ENCODE measurements around the gene RNF38. TPM values are rescaled to one million over a fixed set of nuclear protein-coding genes. Genes with fewer than 3 reads are reported as not detected.
"Not testable (repeated sequence)": the region's sequence is repeated elsewhere in the genome, so short reads cannot be mapped to it uniquely, and the experiment has no call there.

RNF38 gene
- polyA plus RNA-seq, 4 donors = 6.0 to 22.6 (median 8.1) TPM

- Histone ChIP-seq H3K4me1 (ENCODE audit: control insufficient read depth in 3 of 3, insufficient read depth in 2 of 3, low read depth in 1 of 3, low read length in 2 of 3) (peaks cover 0 to 2% (median 0%) of the 10 kb centered on the region in 3 donors), H3K27me3 (ENCODE audit: control insufficient read depth in 3 of 3, insufficient read depth in 3 of 3, low read length in 3 of 3) (no peaks in the 10 kb centered on the region), H3K4me3 (ENCODE audit: low read depth in 1 of 3, low read length in 3 of 3) (no peak overlapping the region), H3K36me3 (ENCODE audit: control insufficient read depth in 3 of 3, insufficient read depth in 2 of 3, low read depth in 1 of 3, low read length in 3 of 3) (peaks cover 0 to 7% (median 2%) of the 10 kb centered on the region in 3 donors), H3K9me3 (ENCODE audit: control insufficient read depth in 2 of 2, insufficient read depth in 1 of 2, low read depth in 1 of 2, low read length in 1 of 2) (no peaks in the 10 kb centered on the region), H3K27ac (ENCODE audit: low read depth in 1 of 3, low read length in 2 of 3) (no peak overlapping the region)
- WGBS, 3 donors = 72 to 85% (median 80%) methylated on average over 8 of the region's 8 CpGs
- FAIRE-seq = no peak
- DNase-seq = no peak
These were observed 24.4 kb upstream of the RNF38 start for GRCh38 chr9:36424289-36425055.

- no peak for FAIRE-seq
These were observed 23.1 kb upstream of the RNF38 start for GRCh38 chr9:36423206-36423605.

GRCh38 chr9:36416890-36417289, 16.8 kb upstream of the RNF38 start:
- H3K9me3 ChIP-seq (ENCODE audit: control insufficient read depth in 2 of 2, insufficient read depth in 1 of 2, low read depth in 1 of 2, low read length in 1 of 2) = no peaks in the 10 kb centered on the region
- FAIRE-seq (no peak), DNase-seq (no peak)

More at GRCh38 chr9:36423206-36423605, 23.1 kb upstream of the RNF38 start:
- Histone ChIP-seq H3K9me3 (ENCODE audit: control insufficient read depth in 2 of 2, insufficient read depth in 1 of 2, low read depth in 1 of 2, low read length in 1 of 2) (no peaks in the 10 kb centered on the region), H3K36me3 (ENCODE audit: control insufficient read depth in 3 of 3, insufficient read depth in 2 of 3, low read depth in 1 of 3, low read length in 3 of 3) (peaks cover 0 to 3% (median 0%) of the 10 kb centered on the region in 3 donors), H3K4me1 (ENCODE audit: control insufficient read depth in 3 of 3, insufficient read depth in 2 of 3, low read depth in 1 of 3, low read length in 2 of 3) (peaks cover 0 to 4% (median 2%) of the 10 kb centered on the region in 3 donors), H3K27me3 (ENCODE audit: control insufficient read depth in 3 of 3, insufficient read depth in 3 of 3, low read length in 3 of 3) (no peaks in the 10 kb centered on the region), H3K4me3 (ENCODE audit: low read depth in 1 of 3, low read length in 3 of 3) (no peak overlapping the region), H3K27ac (ENCODE audit: low read depth in 1 of 3, low read length in 2 of 3) (no peak overlapping the region)
- WGBS, 3 donors = 82 to 97% (median 95%) methylated on average over 3 of the region's 3 CpGs
- DNase-seq = no peak

GRCh38 chr9:36415822-36416525, 15.9 kb upstream of the RNF38 start:
- H3K9me3 ChIP-seq (ENCODE audit: control insufficient read depth in 2 of 2, insufficient read depth in 1 of 2, low read depth in 1 of 2, low read length in 1 of 2) = no peaks in the 10 kb centered on the region
- no peak overlapping the region for H3K27ac ChIP-seq (ENCODE audit: low read depth in 1 of 3, low read length in 2 of 3)
- H3K4me1 ChIP-seq (ENCODE audit: control insufficient read depth in 3 of 3, insufficient read depth in 2 of 3, low read depth in 1 of 3, low read length in 2 of 3) = peaks cover 0 to 4% (median 2%) of the 10 kb centered on the region in 3 donors
- H3K36me3 ChIP-seq (ENCODE audit: control insufficient read depth in 3 of 3, insufficient read depth in 2 of 3, low read depth in 1 of 3, low read length in 3 of 3) = peaks cover 3 to 16% (median 3%) of the 10 kb centered on the region in 3 donors
- 93 to 95% (median 93%) methylated on average over 10 to 11 of the region's 11 CpGs for WGBS, 3 donors
- H3K4me3 ChIP-seq (ENCODE audit: low read depth in 1 of 3, low read length in 3 of 3) = no peak overlapping the region
- no peaks in the 10 kb centered on the region for H3K27me3 ChIP-seq (ENCODE audit: control insufficient read depth in 3 of 3, insufficient read depth in 3 of 3, low read length in 3 of 3)
- DNase-seq (no peak), FAIRE-seq (no peak)

More at GRCh38 chr9:36416890-36417289, 16.8 kb upstream of the RNF38 start:
- H3K27me3 ChIP-seq (ENCODE audit: control insufficient read depth in 3 of 3, insufficient read depth in 3 of 3, low read length in 3 of 3) = no peaks in the 10 kb centered on the region
- 87 to 92% (median 91%) methylated on average over 9 of the region's 9 CpGs for WGBS, 3 donors
- H3K36me3 ChIP-seq (ENCODE audit: control insufficient read depth in 3 of 3, insufficient read depth in 2 of 3, low read depth in 1 of 3, low read length in 3 of 3) = peaks cover 3 to 16% (median 3%) of the 10 kb centered on the region in 3 donors
- H3K4me3 ChIP-seq (ENCODE audit: low read depth in 1 of 3, low read length in 3 of 3) = no peak overlapping the region
- H3K4me1 ChIP-seq (ENCODE audit: control insufficient read depth in 3 of 3, insufficient read depth in 2 of 3, low read depth in 1 of 3, low read length in 2 of 3) = peaks cover 0 to 4% (median 2%) of the 10 kb centered on the region in 3 donors
- no peak overlapping the region for H3K27ac ChIP-seq (ENCODE audit: low read depth in 1 of 3, low read length in 2 of 3)

- not testable (repeated sequence) for H3K9me3 ChIP-seq (ENCODE audit: control insufficient read depth in 2 of 2, insufficient read depth in 1 of 2, low read depth in 1 of 2, low read length in 1 of 2); H3K36me3 ChIP-seq (ENCODE audit: control insufficient read depth in 3 of 3, insufficient read depth in 2 of 3, low read depth in 1 of 3, low read length in 3 of 3); H3K4me1 ChIP-seq (ENCODE audit: control insufficient read depth in 3 of 3, insufficient read depth in 2 of 3, low read depth in 1 of 3, low read length in 2 of 3); DNase-seq; H3K4me3 ChIP-seq (ENCODE audit: low read depth in 1 of 3, low read length in 3 of 3); H3K27me3 ChIP-seq (ENCODE audit: control insufficient read depth in 3 of 3, insufficient read depth in 3 of 3, low read length in 3 of 3); H3K27ac ChIP-seq (ENCODE audit: low read depth in 1 of 3, low read length in 2 of 3); FAIRE-seq
- WGBS, 3 donors = 89 to 96% (median 95%) methylated on average over 3 of the region's 3 CpGs
These were observed 11.3 kb upstream of the RNF38 start for GRCh38 chr9:36411410-36411809.

- WGBS, 3 donors = 93 to 98% (median 95%) methylated on average over 4 of the region's 4 CpGs
- H3K4me3 ChIP-seq (ENCODE audit: low read depth in 1 of 3, low read length in 3 of 3); DNase-seq; H3K4me1 ChIP-seq (ENCODE audit: control insufficient read depth in 3 of 3, insufficient read depth in 2 of 3, low read depth in 1 of 3, low read length in 2 of 3); H3K36me3 ChIP-seq (ENCODE audit: control insufficient read depth in 3 of 3, insufficient read depth in 2 of 3, low read depth in 1 of 3, low read length in 3 of 3); H3K27me3 ChIP-seq (ENCODE audit: control insufficient read depth in 3 of 3, insufficient read depth in 3 of 3, low read length in 3 of 3); FAIRE-seq; H3K9me3 ChIP-seq (ENCODE audit: control insufficient read depth in 2 of 2, insufficient read depth in 1 of 2, low read depth in 1 of 2, low read length in 1 of 2); H3K27ac ChIP-seq (ENCODE audit: low read depth in 1 of 3, low read length in 2 of 3): not testable (repeated sequence)
These were observed 9.0 kb upstream of the RNF38 start for GRCh38 chr9:36409076-36409475.

GRCh38 chr9:36407122-36407723, 7.2 kb upstream of the RNF38 start:
- DNase-seq (peak; percentile 80 to 83), FAIRE-seq (peak; percentile 10)
- Histone ChIP-seq H3K9me3 (ENCODE audit: control insufficient read depth in 2 of 2, insufficient read depth in 1 of 2, low read depth in 1 of 2, low read length in 1 of 2) (no peaks in the 10 kb centered on the region), H3K27me3 (ENCODE audit: control insufficient read depth in 3 of 3, insufficient read depth in 3 of 3, low read length in 3 of 3) (no peaks in the 10 kb centered on the region), H3K4me3 (ENCODE audit: low read depth in 1 of 3, low read length in 3 of 3) (no peak overlapping the region), H3K4me1 (ENCODE audit: control insufficient read depth in 3 of 3, insufficient read depth in 2 of 3, low read depth in 1 of 3, low read length in 2 of 3) (no peaks in the 10 kb centered on the region), H3K36me3 (ENCODE audit: control insufficient read depth in 3 of 3, insufficient read depth in 2 of 3, low read depth in 1 of 3, low read length in 3 of 3) (no peaks in the 10 kb centered on the region), H3K27ac (ENCODE audit: low read depth in 1 of 3, low read length in 2 of 3) (no peak overlapping the region)
- WGBS, 3 donors = 31 to 42% (median 36%) methylated on average over 4 of the region's 4 CpGs

- no peak for FAIRE-seq
- 81 to 91% (median 86%) methylated on average over 3 of the region's 3 CpGs for WGBS, 3 donors
- H3K4me3 ChIP-seq (ENCODE audit: low read depth in 1 of 3, low read length in 3 of 3) = no peak overlapping the region
- peaks cover 0 to 2% of the 10 kb centered on the region in 2 donors for H3K9me3 ChIP-seq (ENCODE audit: control insufficient read depth in 2 of 2, insufficient read depth in 1 of 2, low read depth in 1 of 2, low read length in 1 of 2)
- DNase-seq = no peak
- H3K36me3 ChIP-seq (ENCODE audit: control insufficient read depth in 3 of 3, insufficient read depth in 2 of 3, low read depth in 1 of 3, low read length in 3 of 3) = no peaks in the 10 kb centered on the region
- H3K4me1 ChIP-seq (ENCODE audit: control insufficient read depth in 3 of 3, insufficient read depth in 2 of 3, low read depth in 1 of 3, low read length in 2 of 3) = peaks cover 0 to 15% (median 0%) of the 10 kb centered on the region in 3 donors
- H3K27ac ChIP-seq (ENCODE audit: low read depth in 1 of 3, low read length in 2 of 3) = no peak overlapping the region
- H3K27me3 ChIP-seq (ENCODE audit: control insufficient read depth in 3 of 3, insufficient read depth in 3 of 3, low read length in 3 of 3) = no peaks in the 10 kb centered on the region
These were observed 2.5 kb upstream of the RNF38 start for GRCh38 chr9:36402536-36402935.

Data from small intestine (tissue), 7 donors.